ENCODE data around the gene SCAMP4. TPM values are rescaled to one million over a fixed set of nuclear protein-coding genes. Genes with fewer than 3 reads are reported as not detected.
"Not testable (repeated sequence)": the region's sequence is repeated elsewhere in the genome, so short reads cannot be mapped to it uniquely, and the experiment has no call there.

Gene SCAMP4
- total RNA-seq, 1 experiment from 2014 or later: 71.1 TPM

DNA sequence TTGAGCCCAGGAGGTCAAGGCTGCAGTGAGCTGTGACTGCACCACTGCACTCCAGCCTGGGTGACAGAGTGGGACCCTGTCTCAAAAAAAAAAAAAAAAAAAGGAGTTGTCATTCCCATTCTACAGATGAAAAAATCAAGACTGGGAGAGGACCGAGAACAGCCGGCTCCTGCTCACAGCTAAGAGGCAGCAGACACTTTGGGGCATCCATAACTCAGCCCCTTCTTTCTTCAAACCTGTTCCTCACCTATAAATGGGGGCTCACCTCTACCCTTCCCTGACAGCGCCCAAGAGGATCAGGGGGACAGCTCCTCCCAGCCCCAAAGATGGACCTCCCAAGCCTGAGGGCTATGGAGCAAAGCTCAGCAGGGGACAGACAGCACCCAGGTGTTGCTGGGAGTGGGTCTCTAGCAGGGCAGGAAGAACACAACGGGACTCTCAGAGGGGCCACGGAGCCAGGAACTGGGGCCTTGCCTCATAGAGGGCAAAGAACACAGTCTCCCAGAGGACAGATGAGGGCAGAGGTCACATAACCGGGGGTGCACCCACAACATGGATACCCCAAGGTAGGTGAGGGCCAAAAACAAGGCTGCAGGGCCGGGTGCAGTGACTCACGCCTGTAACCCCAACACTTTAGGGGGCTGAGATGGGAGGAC lies 38.4 kb upstream of the SCAMP4 start:
- DNase-seq (ENCODE audit: low spot score): no peak

- DNase-seq (ENCODE audit: low spot score): no peak
Observed at GRCh38 chr19:1867349-1867724, 37.9 kb upstream of the SCAMP4 start.

DNA sequence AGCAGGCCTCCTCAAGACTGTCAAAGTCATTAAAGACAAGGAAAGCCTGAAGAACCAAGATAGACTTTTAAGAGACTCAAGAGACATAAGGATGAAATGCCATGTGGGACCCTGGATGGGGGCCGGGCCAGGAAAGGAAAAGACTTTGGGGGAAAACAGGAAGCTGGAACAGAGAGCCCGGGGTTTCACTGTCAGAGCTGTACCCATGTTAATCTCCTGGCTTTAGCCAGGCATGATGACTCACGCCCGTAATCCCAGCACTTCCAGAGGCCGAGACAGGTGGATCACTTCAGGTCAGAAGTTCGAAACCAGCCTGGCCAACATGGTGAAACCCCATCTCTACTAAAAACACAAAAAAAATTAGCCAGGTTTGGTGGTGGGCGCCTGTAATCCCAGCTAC lies 36.2 kb upstream of the SCAMP4 start:
- DNase-seq (ENCODE audit: low spot score): no peak

DNA sequence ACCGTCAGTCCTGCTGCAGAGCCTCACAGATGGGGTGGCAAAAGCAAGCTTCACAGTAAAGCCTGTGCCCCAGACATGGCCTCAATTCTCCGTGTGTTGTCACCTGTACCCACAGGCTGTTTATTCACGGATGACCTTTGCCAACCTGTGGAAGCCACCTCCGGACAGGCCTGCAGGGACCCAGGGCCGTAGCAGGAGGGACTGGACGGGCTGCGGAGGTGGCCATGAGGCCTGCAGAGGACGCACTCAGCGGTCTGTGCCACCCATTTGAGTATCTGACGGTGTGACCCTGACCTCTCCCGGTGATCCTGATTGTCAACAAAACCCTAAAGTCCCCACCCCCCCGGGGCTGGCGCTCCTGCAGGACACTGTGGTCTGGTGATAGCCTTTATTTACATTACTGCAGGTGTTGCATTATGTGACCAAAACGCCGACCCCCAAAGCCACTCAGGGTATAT lies 34.0 kb upstream of the SCAMP4 start:
- DNase-seq (ENCODE audit: low spot score): no peak

GRCh38 chr19:1871630-1872029 lies 33.6 kb upstream of the SCAMP4 start:
- no peak for DNase-seq (ENCODE audit: low spot score)

GRCh38 chr19:1872807-1873523 lies 32.2 kb upstream of the SCAMP4 start:
- no peak for DNase-seq (ENCODE audit: low spot score)

DNA sequence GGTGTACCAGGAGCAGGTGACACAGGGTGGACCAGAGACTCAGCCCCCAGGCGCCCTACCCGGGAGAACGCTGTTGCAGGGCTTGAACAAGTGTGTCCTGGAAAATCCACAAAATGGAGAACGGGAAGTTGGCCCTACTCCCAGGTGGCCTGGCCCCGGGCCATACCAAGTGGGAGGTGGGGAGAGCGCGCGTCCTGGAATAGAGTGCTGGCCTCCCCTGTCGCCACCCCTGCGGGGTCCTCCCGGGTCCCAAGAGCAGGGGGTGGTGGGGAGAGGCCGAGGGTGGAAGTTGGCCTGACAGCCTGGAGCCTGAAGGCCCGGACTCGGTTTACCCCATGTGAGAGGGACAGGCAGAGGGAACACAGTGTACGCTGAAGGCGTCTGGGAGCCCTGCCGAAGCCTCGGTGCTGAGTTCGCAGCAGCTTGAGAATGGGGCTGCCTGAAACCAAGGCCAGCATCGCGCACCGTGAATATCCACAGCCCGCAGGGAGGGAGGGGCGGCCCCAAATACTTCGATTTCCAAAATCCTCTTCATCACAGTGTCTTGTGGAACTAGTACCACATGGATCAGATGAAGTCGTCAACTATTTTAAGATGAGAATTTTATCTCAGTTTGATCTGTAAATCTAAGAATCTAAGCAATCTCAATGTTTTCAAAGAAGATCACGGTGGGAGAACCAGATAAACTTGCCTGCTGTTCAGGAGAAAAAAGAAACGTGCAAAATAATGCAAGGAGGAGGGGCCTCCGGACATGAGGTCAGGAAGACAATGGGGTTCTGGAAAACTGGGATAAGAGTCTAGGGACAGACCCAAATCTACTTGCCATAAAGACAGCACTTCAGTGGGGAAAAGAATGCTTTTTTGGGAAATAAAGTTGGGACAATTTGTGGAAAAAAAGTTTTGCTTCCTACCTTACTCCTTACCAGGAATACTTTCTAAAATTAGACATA lies 31.4 kb upstream of the SCAMP4 start:
- DNase-seq (ENCODE audit: low spot score): no peak

GRCh38 chr19:1874554-1875185 lies 30.5 kb upstream of the SCAMP4 start:
- DNase-seq (ENCODE audit: low spot score): no peak

- DNase-seq (ENCODE audit: low spot score): not testable (repeated sequence)
Observed at GRCh38 chr19:1875265-1875645, 29.9 kb upstream of the SCAMP4 start.

- peak; percentile 82 for DNase-seq (ENCODE audit: low spot score)
Observed at GRCh38 chr19:1875646-1876495, 29.3 kb upstream of the SCAMP4 start.

GRCh38 chr19:1876496-1877279 lies 28.5 kb upstream of the SCAMP4 start:
- not testable (repeated sequence) for DNase-seq (ENCODE audit: low spot score)

DNA sequence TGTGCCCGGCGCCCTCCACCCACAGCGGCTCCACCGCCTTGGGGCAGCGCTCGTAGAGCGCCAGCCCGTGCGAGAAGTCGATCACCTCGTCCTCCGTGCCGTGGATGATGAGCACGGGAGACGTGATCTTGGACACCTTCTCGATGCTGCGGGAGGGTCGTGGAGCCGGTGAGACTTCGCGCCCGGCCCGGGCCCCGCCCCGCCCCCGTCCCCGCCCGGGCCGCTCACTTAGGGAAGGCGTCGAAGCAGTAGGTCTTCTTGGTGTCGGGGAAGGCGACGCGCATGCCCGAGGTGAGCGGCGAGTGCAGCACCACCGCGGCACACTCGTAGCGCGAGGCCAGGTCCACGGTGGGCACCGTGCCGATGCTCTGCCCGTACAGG lies 27.9 kb upstream of the SCAMP4 start:
- not testable (repeated sequence) for DNase-seq (ENCODE audit: low spot score)

DNA sequence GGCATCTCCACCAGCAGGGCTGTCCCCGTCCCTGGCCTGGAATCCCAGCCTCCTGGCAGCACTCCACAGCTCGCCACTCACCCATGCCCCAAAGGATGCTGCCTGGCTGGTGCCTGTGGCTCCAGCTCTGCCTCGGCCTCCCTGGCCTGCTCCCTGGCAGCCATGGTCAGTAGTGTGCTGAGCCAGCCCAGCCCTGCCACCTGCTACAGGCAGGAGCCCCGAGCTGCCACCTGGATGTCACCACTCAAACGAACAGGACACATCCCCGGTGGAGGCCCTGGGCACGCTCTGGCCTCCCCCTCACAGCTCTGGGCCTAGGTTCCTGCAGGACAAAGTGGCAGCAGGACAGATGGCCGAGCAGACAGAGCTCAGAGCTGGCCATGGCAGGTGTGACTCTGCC lies 26.6 kb upstream of the SCAMP4 start:
- not testable (repeated sequence) for DNase-seq (ENCODE audit: low spot score)

- DNase-seq (ENCODE audit: low spot score): not testable (repeated sequence)
Observed at GRCh38 chr19:1879982-1880381, 25.2 kb upstream of the SCAMP4 start.

- no peak for DNase-seq (ENCODE audit: low spot score)
Observed at GRCh38 chr19:1880611-1881392, 24.4 kb upstream of the SCAMP4 start.

DNA sequence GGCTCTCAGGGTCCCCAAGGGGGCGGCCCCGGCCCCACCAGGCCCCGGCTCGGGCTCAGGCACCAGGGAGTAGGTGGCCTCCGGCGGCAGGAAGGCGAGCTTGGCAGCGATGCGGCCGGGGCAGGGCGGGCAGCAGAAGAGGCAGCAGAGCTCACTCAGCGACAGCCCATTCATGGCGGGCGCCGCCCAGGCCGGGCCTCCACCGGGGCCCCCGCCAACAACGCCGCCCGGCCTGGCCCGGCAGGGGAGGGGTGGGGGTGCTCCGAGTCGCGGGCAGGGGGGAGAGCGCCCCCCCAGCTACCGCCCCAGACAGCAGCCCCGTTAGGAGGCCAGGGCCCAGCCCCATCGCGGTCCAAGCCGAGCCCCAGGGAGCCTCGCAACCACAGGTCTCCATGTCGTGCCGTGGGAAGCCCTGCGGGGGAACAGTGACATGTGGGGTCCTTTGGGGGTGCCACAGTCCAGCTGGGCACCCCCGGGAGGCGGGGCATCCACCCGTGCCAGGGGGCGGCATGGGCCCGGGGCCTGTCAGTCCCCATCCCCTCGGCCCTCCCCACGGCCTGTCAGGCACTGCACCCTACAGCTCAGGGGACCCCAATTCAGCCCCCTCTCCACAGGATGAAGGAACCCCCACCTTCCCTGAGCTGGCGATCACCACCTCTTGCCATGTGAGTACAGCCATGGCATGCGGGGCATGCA lies 23.7 kb upstream of the SCAMP4 start:
- DNase-seq (ENCODE audit: low spot score): not testable (repeated sequence)

DNA sequence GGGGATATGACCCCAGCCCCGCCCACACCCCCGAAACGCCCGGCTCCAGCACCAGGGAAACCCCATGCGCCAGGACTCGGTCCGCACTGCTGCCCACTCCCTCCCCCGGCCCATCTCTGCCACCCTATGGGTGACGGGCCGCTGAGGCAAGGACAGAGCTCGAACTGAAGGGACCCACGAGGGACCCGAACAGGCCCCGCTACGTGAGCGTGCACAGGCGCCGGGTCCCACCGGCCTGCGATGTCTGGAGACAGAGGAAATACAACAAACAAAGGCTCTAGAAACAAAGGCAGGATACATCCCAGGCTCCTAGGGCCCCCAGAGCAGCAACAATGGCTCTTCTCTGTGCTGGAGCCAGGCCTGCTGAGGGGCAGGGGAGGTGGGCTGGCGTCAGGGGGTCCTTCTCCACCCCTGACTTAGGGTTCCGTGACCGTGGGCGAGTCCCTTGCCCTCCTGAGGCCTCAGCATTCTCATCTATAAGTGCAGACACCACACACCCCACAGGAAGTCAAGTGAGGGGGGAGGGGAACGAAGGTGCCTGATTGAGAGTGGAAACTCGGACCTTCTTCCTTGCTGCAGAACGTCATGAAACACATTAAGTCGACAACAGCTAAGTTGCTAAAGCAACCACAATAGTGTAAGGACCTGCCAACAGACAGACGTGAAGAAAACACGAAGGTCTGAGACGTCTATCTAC lies 23.0 kb upstream of the SCAMP4 start:
- DNase-seq (ENCODE audit: low spot score): no peak

Data from A172 (cell line).